Esophagus muscularis mucosa (tissue), 4 donors: ENCODE measurements around the gene FMN1. TPM values are rescaled to one million over a fixed set of nuclear protein-coding genes. Genes with fewer than 3 reads are reported as not detected.

ENCODE experiments used
- DNase-seq: peaks from one replicate; pipeline ENCODE4 v3.0.0-alpha.2; 2017; ENCODE audit errors: extremely low spot score
- H3K27ac ChIP-seq, 4 donors: fragments of 200-600 bp; sonication (generic); replicated peaks in 1 of 4; 1 replicate in 3 of 4; 2 replicates in 1 of 4; pipeline ENCODE4 v1.5.1; 2016 to 2019; ENCODE audit warnings: mild to moderate bottlenecking in 1 of 4
- H3K27me3 ChIP-seq, 4 donors: fragments of 200-600 bp; sonication (generic); one replicate each; pipeline versions ENCODE4 v1.5.1 to v1.6.0; 2016 to 2019
- H3K36me3 ChIP-seq, 4 donors: fragments of 200-600 bp; sonication (generic); one replicate each; pipeline ENCODE4 v1.5.1; 2016 to 2019
- H3K4me1 ChIP-seq, 4 donors: fragments of 200-600 bp; sonication (generic); one replicate each; pipeline ENCODE4 v1.5.1; 2016 to 2019
- H3K4me3 ChIP-seq, 4 donors: fragments of 200-600 bp; sonication (generic); 1 replicate in 2 of 4; 2 replicates in 2 of 4; pipeline ENCODE4 v1.5.1; 2016 to 2019; ENCODE audit warnings: mild to moderate bottlenecking in 4 of 4, moderate library complexity in 1 of 4
- H3K9me3 ChIP-seq, 4 donors: fragments of 200-600 bp; sonication (generic); 1 replicate in 3 of 4; 2 replicates in 1 of 4; pipeline ENCODE4 v1.5.1; 2016 to 2019
- CTCF ChIP-seq, 3 experiments: fragments of 200-600 bp in 2 of 3; fragments of 450-650 bp in 1 of 3; sonication (generic) in 2 of 3; IDR thresholded peaks; one replicate each; pipeline ENCODE4 v1.5.1; 2017 to 2019; ENCODE audit warnings: antibody characterized with exemption in 3 of 3, mild to moderate bottlenecking in 2 of 3, moderate library complexity in 1 of 3
- EP300 ChIP-seq: sonication (generic); formaldehyde crosslinking; IDR thresholded peaks from one replicate; pipeline ENCODE4 v1.6.1; 2017; ENCODE audit warnings: antibody characterized with exemption
- POLR2A ChIP-seq: fragments of 450-650 bp; IDR thresholded peaks from one replicate; pipeline ENCODE4 v1.6.1; 2017; ENCODE audit warnings: antibody characterized with exemption, moderate library complexity, mild to moderate bottlenecking, low read depth
- POLR2AphosphoS5 ChIP-seq, 2 donors: sonication (generic); formaldehyde crosslinking; IDR thresholded peaks; one replicate each; pipeline ENCODE4 v1.6.1; 2017; ENCODE audit warnings: antibody characterized with exemption in 2 of 2
- WGBS: methylation state at CpG from one replicate; pipeline ENCODE4 v1.1.5; 2018; 5-methylcytosine and 5-hydroxymethylcytosine counted together
- intact Hi-C: fragments of 100-400 bp; cut with DNase I; formaldehyde crosslinking; loops from one replicate; pipeline ENCODE4 v1.15.1; 2023
- total RNA-seq, 4 donors: library from RNA; depleted of rRNA; stranded (reverse); fragments of >200 nt; gene quantifications; one replicate each; pipeline versions ENCODE4 v1.1.0 to v1.2.1, GENCODE V29; 2016

FMN1 gene
- total RNA-seq, 4 donors from 2014 or later: 4.8 to 12.5 (median 8.6) TPM

GRCh38 chr15:33057845-33058244, 136.7 kb downstream of the FMN1 start:
- Histone ChIP-seq H3K4me1 (peaks cover 0 to 7% (median 0%) of the 10 kb centered on the region in 4 donors), H3K27ac (no peak overlapping the region), H3K9me3 (no peaks in the 10 kb centered on the region), H3K27me3 (no peaks in the 10 kb centered on the region), H3K36me3 (no peaks in the 10 kb centered on the region), H3K4me3 (no peak overlapping the region)
- WGBS: 96% methylated on average over 8 of the region's 8 CpGs
- intact Hi-C loops: no loop called here
- TF ChIP-seq CTCF (IDR thresholded peaks at IDR 0.05) (no peak), POLR2A (no peak), POLR2AphosphoS5 (IDR thresholded peaks at IDR 0.05) (no peak), EP300 (no peak)
- DNase-seq: no peak

DNA sequence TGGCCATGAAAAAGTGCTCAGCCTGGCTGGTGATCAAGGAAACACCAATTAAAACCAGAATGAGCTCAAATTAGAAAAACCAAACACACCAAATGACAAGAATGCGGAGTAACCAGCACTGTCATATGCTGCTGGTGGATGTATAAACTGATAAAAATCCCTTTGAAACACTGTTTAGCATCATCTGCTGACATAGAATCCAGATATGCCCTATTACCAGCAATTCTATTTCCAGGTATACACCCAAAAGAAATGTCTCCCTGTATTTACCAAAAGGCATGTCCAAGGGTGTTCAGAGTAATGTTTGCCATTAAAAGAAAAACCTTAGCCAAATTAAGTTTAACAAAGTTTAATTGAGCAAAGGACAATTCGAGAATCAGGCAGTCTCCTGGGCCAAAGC, 138.6 kb downstream of the FMN1 start:
- 84% methylated on average over 2 of the region's 2 CpGs for WGBS
- Histone ChIP-seq H3K4me1 (peaks cover 0 to 7% (median 0%) of the 10 kb centered on the region in 4 donors), H3K27me3 (no peaks in the 10 kb centered on the region), H3K9me3 (no peaks in the 10 kb centered on the region), H3K27ac (no peak overlapping the region), H3K4me3 (no peak overlapping the region), H3K36me3 (no peaks in the 10 kb centered on the region)
- no peak for DNase-seq
- intact Hi-C loops: no loop called here
- no peak for TF ChIP-seq POLR2AphosphoS5 (IDR thresholded peaks at IDR 0.05)
- TF ChIP-seq POLR2A: no peak
- no peak for TF ChIP-seq CTCF (IDR thresholded peaks at IDR 0.05)
- no peak for TF ChIP-seq EP300

- H3K9me3 ChIP-seq: no peaks in the 10 kb centered on the region
- H3K4me3 ChIP-seq: no peak overlapping the region
- H3K27me3 ChIP-seq: no peaks in the 10 kb centered on the region
- no peaks in the 10 kb centered on the region for H3K36me3 ChIP-seq
- no peaks in the 10 kb centered on the region for H3K4me1 ChIP-seq
- WGBS: 70% methylated on average over 5 of the region's 5 CpGs
- no peak for TF ChIP-seq CTCF (IDR thresholded peaks at IDR 0.05)
- TF ChIP-seq POLR2AphosphoS5 (IDR thresholded peaks at IDR 0.05): no peak
- no peak for TF ChIP-seq EP300
- no peak for TF ChIP-seq POLR2A
- DNase-seq: no peak
- no peak overlapping the region for H3K27ac ChIP-seq
- intact Hi-C loops: no loop called here
Measured at GRCh38 chr15:33051528-33051927, 143.0 kb downstream of the FMN1 start.

DNA sequence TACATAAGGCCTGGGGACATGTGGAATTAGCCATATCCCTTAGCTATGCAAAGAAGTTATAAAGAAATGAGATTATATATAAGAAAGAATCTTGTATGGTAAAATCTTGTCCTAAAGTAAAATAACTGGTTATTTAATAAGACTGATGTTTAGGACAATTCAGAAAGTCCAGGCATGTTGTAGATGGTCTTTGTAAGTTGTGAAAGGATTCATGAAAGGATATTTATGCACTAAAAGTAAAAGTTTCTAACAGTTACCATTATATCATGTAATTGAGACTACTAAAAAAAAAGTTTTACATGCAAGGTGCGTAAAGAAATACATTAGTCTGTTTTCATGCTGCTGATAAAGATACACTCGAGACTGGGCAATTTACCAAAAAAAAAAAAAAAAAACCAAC, 146.3 kb downstream of the FMN1 start:
- Histone ChIP-seq H3K9me3 (peaks cover 0 to 8% (median 6%) of the 10 kb centered on the region in 4 donors), H3K27ac (no peak overlapping the region), H3K36me3 (no peaks in the 10 kb centered on the region), H3K27me3 (no peaks in the 10 kb centered on the region), H3K4me3 (no peak overlapping the region), H3K4me1 (peaks cover 0 to 5% (median 0%) of the 10 kb centered on the region in 4 donors)
- intact Hi-C loops: no loop called here
- WGBS: 77% methylated on average over 2 of the region's 2 CpGs
- DNase-seq: no peak
- TF ChIP-seq CTCF (IDR thresholded peaks at IDR 0.05) (no peak), POLR2AphosphoS5 (IDR thresholded peaks at IDR 0.05) (no peak), EP300 (no peak), POLR2A (no peak)

GRCh38 chr15:33047077-33047476, 147.4 kb downstream of the FMN1 start:
- peaks cover 0 to 5% (median 0%) of the 10 kb centered on the region in 4 donors for H3K4me1 ChIP-seq
- no peak for TF ChIP-seq CTCF (IDR thresholded peaks at IDR 0.05)
- no peak for TF ChIP-seq EP300
- TF ChIP-seq POLR2A: no peak
- TF ChIP-seq POLR2AphosphoS5 (IDR thresholded peaks at IDR 0.05): no peak
- H3K4me3 ChIP-seq: no peak overlapping the region
- peaks cover 0 to 11% (median 6%) of the 10 kb centered on the region in 4 donors for H3K9me3 ChIP-seq
- 98% methylated on average over 2 of the region's 2 CpGs for WGBS
- H3K27me3 ChIP-seq: no peaks in the 10 kb centered on the region
- DNase-seq: no peak
- no peaks in the 10 kb centered on the region for H3K36me3 ChIP-seq
- intact Hi-C loops: no loop called here
- no peak overlapping the region for H3K27ac ChIP-seq
